B cell (primary cell): ENCODE measurements around the gene CCDC88C. TPM values are rescaled to one million over a fixed set of nuclear protein-coding genes. Genes with fewer than 3 reads are reported as not detected.
A peak's percentile ranks its signal among the peaks of the same experiment; 100 is the strongest.

Experiments used
- ATAC-seq: fragments of 200-7000 bp; cut with Tn5 transposase; one replicate; pipeline ENCODE4 v1.10.0; 2021; ENCODE audit warnings: low read depth, mild to moderate bottlenecking, moderate number of reproducible peaks, moderate library complexity
- CTCF ChIA-PET: fragments of 350-600 bp; sonication (Branson Sonifier 250); formaldehyde crosslinking; loops from one replicate; lab custom pipeline; 2021; ENCODE audit warnings: antibody characterized with exemption, inconsistent platforms; lab: Charles Lee
- POLR2A ChIA-PET: fragments of 350-600 bp; sonication (Branson Sonifier 250); formaldehyde crosslinking; loops from one replicate; lab custom pipeline; 2021; ENCODE audit warnings: antibody characterized with exemption; lab: Charles Lee
- DNase-seq: peaks from one replicate; pipeline ENCODE4 v3.0.0; 2013
- H2AFZ ChIP-seq: 2 replicates; pipeline ENCODE4 v1.6.1; 2012; ENCODE audit warnings: mild to moderate bottlenecking, low read depth, low read length; ENCODE audit not compliant: insufficient read depth, poor library complexity, severe bottlenecking
- H3K27ac ChIP-seq, 2 donors: 1 replicate in 1 of 2; 2 replicates in 1 of 2; pipeline ENCODE4 v1.5.1; 2012 to 2013; ENCODE audit warnings: low read length in 2 of 2, mild to moderate bottlenecking in 2 of 2, moderate library complexity in 1 of 2
- H3K27me3 ChIP-seq, 4 experiments: fragments of 200-600 bp in 1 of 4; sonication (generic) in 1 of 4; replicated peaks in 1 of 4; 1 replicate in 2 of 4; 2 replicates in 2 of 4; pipeline versions ENCODE4 v1.6.1 to v1.7.0; 2013 to 2016; ENCODE audit warnings: low read length in 3 of 4, mild to moderate bottlenecking in 2 of 4, mixed read lengths in 1 of 4, moderate library complexity in 1 of 4; ENCODE audit not compliant: insufficient read depth in 4 of 4, control insufficient read depth in 3 of 4; ENCODE audit errors: control extremely low read depth in 1 of 4
- H3K36me3 ChIP-seq, 2 experiments: replicated peaks in 1 of 2; 1 replicate in 1 of 2; 2 replicates in 1 of 2; pipeline versions ENCODE4 v1.6.1 to v1.7.1; 2013; ENCODE audit warnings: low read length in 1 of 2; ENCODE audit not compliant: insufficient read depth in 2 of 2, control insufficient read depth in 1 of 2; ENCODE audit errors: control extremely low read depth in 1 of 2, extremely low read depth in 1 of 2
- H3K4me1 ChIP-seq, 2 donors: fragments of 200-600 bp in 1 of 2; sonication (generic) in 1 of 2; 1 replicate in 1 of 2; 2 replicates in 1 of 2; pipeline versions ENCODE4 v1.5.1 to v1.6.1; 2013 to 2017; ENCODE audit warnings: low read length in 2 of 2; ENCODE audit not compliant: control insufficient read depth in 2 of 2, insufficient read depth in 2 of 2
- H3K4me2 ChIP-seq: replicated peaks from 2 replicates; pipeline ENCODE3; 2012; ENCODE audit warnings: mild to moderate bottlenecking, low read depth, low read length; ENCODE audit not compliant: poor library complexity, severe bottlenecking
- H3K4me3 ChIP-seq, 5 experiments: fragments of 200-600 bp in 1 of 5; sonication (generic) in 1 of 5; 1 replicate in 3 of 5; 2 replicates in 2 of 5; pipeline versions ENCODE4 v1.5.1 to v1.7.0; 2011 to 2016; ENCODE audit warnings: low read length in 4 of 5, mild to moderate bottlenecking in 4 of 5, low read depth in 2 of 5, control low read depth in 1 of 5, moderate library complexity in 1 of 5; ENCODE audit not compliant: insufficient read depth in 1 of 5; ENCODE audit errors: control extremely low read depth in 1 of 5, extremely low read depth in 1 of 5
- H3K79me2 ChIP-seq: fragments of 200-600 bp; sonication (generic); one replicate; pipeline ENCODE4 v1.6.0; 2016; ENCODE audit warnings: low read length; ENCODE audit not compliant: control insufficient read depth, insufficient read depth
- H3K9ac ChIP-seq: fragments of 200-600 bp; sonication (generic); 2 replicates; pipeline ENCODE4 v1.6.1; 2017; ENCODE audit warnings: mild to moderate bottlenecking, low read length, moderate library complexity
- H3K9me3 ChIP-seq, 3 donors: one replicate each; pipeline versions ENCODE4 v1.6.1 to v1.7.1; 2013; ENCODE audit warnings: low read length in 2 of 3; ENCODE audit not compliant: control insufficient read depth in 2 of 3, insufficient read depth in 1 of 3; ENCODE audit errors: control extremely low read depth in 1 of 3
- H4K20me1 ChIP-seq: 2 replicates; pipeline ENCODE4 v1.6.0; 2012; ENCODE audit warnings: mild to moderate bottlenecking, low read length; ENCODE audit not compliant: insufficient read depth, control insufficient read depth, poor library complexity, severe bottlenecking
- H3K27ac Mint-ChIP-seq: one replicate; pipeline ENCODE4 v1.8.0; 2021; ENCODE audit warnings: mixed read lengths
- H3K27me3 Mint-ChIP-seq: one replicate; pipeline ENCODE4 v1.8.0; 2021; ENCODE audit warnings: mixed read lengths
- H3K4me1 Mint-ChIP-seq: one replicate; pipeline ENCODE4 v1.8.0; 2021; ENCODE audit warnings: mixed read lengths
- H3K4me3 Mint-ChIP-seq: one replicate; pipeline ENCODE4 v1.8.0; 2021; ENCODE audit warnings: mixed read lengths
- H3K9me3 Mint-ChIP-seq: one replicate; pipeline ENCODE4 v1.8.0; 2022; ENCODE audit warnings: mixed read lengths; ENCODE audit not compliant: insufficient read depth
- CTCF ChIP-seq: fragments of 200-600 bp; IDR thresholded peaks from one replicate; pipeline ENCODE4 v1.8.0; 2022; ENCODE audit warnings: antibody characterized with exemption, mild to moderate bottlenecking
- EZH2 ChIP-seq: IDR thresholded peaks from 2 replicates; pipeline ENCODE4 v1.6.1; 2012; ENCODE audit warnings: borderline replicate concordance, low read depth, mild to moderate bottlenecking, moderate library complexity, low read length; ENCODE audit not compliant: insufficient read depth, poor library complexity, severe bottlenecking
- WGBS: methylation state at CpG from one replicate; pipeline ENCODE4 v1.1.5; 2013; ENCODE audit warnings: missing lambda C conversion rate; ENCODE audit not compliant: insufficient coverage; 5-methylcytosine and 5-hydroxymethylcytosine counted together
- intact Hi-C: fragments of 100-400 bp; cut with micrococcal nuclease; formaldehyde crosslinking; loops from one replicate; pipeline ENCODE4 v1.10.0; 2022
- polyA plus RNA-seq: library from polyadenylated mRNA; depleted of rRNA; stranded (reverse); fragments of >200 nt; gene quantifications from 2 replicates; pipeline ENCODE4 v1.2.3, GENCODE V29; 2012
- total RNA-seq, 2 donors: library from RNA; stranded (reverse); fragments of 120-200 nt in 1 of 2; gene quantifications; 1 replicate in 1 of 2; 2 replicates in 1 of 2; pipeline versions ENCODE4 v1.2.3 to v1.2.4, GENCODE V29; 2013 to 2022

The CCDC88C gene
- total and polyA plus RNA-seq, 2 donors (not counting 1 experiment from before 2014, with no cell fraction given) = 98.7 to 181 TPM

- intact Hi-C loops = loop anchor here (1.0 to 2.0 kb wide), 2 partner anchors 8 to 15 kb away; no protein-coding TSS in a partner anchor
- Histone ChIP-seq H3K79me2 (peaks cover 97% of the 10 kb centered on the region), H3K4me2 (peak overlapping the region; percentile 57), H2AFZ (no peak overlapping the region), H3K4me1 (peaks cover 54 to 66% of the 10 kb centered on the region in 2 donors), H4K20me1 (peaks cover 16% of the 10 kb centered on the region), H3K27me3 (no peaks in the 10 kb centered on the region), H3K36me3 (peaks cover 0 to 26% of the 10 kb centered on the region in 2 experiments), H3K9ac (peak overlapping the region; percentile 13), H3K9me3 (no peaks in the 10 kb centered on the region), H3K27ac (peak overlapping the region; percentile 81 to 98), H3K4me3 (peak overlapping the region in 1 of 5 experiments; percentile 30)
- peak; percentile 79 for DNase-seq
- TF ChIP-seq CTCF (no peak), EZH2 (no peak)
- Mint-ChIP-seq H3K27me3 (no peaks in the 10 kb centered on the region), H3K4me1 (peaks cover 76% of the 10 kb centered on the region), H3K9me3 (no peaks in the 10 kb centered on the region), H3K27ac (peak overlapping the region; percentile 91), H3K4me3 (peak overlapping the region; percentile 73)
- peak; percentile 46 for ATAC-seq
- ChIA-PET CTCF (interaction anchor here (1.1 to 1.9 kb wide), 3 partner anchors 8 to 54 kb away, joined by 3 to 6 read pairs (median 6); partner anchors contain the start of gene CCDC88C), POLR2A (interaction anchor here (0.8 to 1.7 kb wide), 3 partner anchors 8 to 54 kb away, joined by 3 to 5 read pairs (median 3); partner anchors contain the start of gene CCDC88C)
- 32% methylated on average over 9 of the region's 10 CpGs for WGBS
Observed at GRCh38 chr14:91363776-91364523, 53.7 kb downstream of the CCDC88C start.

GRCh38 chr14:91361233-91361811 is 56.3 kb downstream of the CCDC88C start:
- Mint-ChIP-seq H3K4me1 (peaks cover 72% of the 10 kb centered on the region), H3K27me3 (no peaks in the 10 kb centered on the region), H3K27ac (no peak overlapping the region), H3K9me3 (no peaks in the 10 kb centered on the region), H3K4me3 (no peak overlapping the region)
- ATAC-seq (no peak), DNase-seq (no peak)
- no peaks in the 10 kb centered on the region for H3K9me3 ChIP-seq
- CTCF ChIA-PET = interaction anchor here (1.1 to 1.4 kb wide), 2 partner anchors 11 to 48 kb away, joined by 3 to 4 read pairs; no protein-coding TSS in a partner anchor
- no peak overlapping the region for H3K27ac ChIP-seq
- TF ChIP-seq EZH2 (no peak), CTCF (no peak)
- no peak overlapping the region for H2AFZ ChIP-seq
- H3K4me1 ChIP-seq = peaks cover 41 to 64% of the 10 kb centered on the region in 2 donors
- H3K4me2 ChIP-seq = no peak overlapping the region
- H3K27me3 ChIP-seq = no peaks in the 10 kb centered on the region
- intact Hi-C loops = no loop called here
- POLR2A ChIA-PET = no interaction called here
- H3K36me3 ChIP-seq = peaks cover 0 to 37% of the 10 kb centered on the region in 2 experiments
- H3K9ac ChIP-seq = no peak overlapping the region
- H4K20me1 ChIP-seq = peaks cover 42% of the 10 kb centered on the region
- 97% methylated on average over 11 of the region's 14 CpGs for WGBS
- H3K4me3 ChIP-seq = no peak overlapping the region
- peaks cover 100% of the 10 kb centered on the region for H3K79me2 ChIP-seq
